Activated CD4-positive, alpha-beta T cell treated with anti-CD3 and anti-CD28 coated beads for 4 hours (primary cell): ENCODE measurements around the gene EPHA4.
"Not testable (repeated sequence)": the region's sequence is repeated elsewhere in the genome, so short reads cannot be mapped to it uniquely, and the experiment has no call there.

Source experiments
- DNase-seq, 2 donors: peaks; one replicate each; pipeline ENCODE4 v3.0.0-alpha.2; 2020

Gene EPHA4

DNA sequence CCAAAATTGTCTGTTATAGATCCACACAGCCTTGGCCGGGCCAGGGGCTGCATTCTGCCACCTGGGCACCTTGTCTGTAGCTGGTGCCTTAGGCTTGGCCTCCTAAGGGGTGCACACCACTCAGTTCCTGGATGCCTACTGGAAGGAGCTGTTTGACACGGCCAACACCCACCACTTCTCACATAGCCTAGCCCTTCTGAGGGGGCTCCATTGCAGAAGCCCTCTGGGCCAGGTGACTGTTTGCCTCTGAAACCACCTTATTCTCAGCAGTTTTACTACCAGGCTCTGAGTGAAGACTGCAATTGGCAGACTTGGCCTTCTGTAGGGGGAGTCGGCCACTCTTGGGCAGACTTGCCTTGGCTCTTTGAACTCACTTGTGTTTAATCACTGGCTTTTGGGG, 39.5 kb downstream of the EPHA4 start:
- no peak for DNase-seq

DNA sequence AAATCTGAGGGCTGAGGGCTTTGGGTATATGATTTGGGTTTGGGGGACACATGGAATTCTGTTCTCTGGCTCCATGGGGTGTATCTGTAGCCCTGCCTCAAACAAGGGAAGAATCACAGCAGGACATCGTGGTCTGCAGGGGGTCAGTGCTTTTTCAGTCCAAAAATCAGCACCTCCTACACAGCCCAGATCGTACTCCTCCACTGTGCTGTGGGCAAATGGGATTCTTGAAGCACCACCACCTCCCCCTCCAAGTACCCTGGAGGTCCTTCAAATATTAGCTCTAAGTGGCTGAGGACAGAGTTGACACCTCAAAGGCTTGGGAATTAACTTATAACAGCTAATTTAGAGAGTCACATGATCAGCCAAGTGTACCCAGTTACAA, 41.5 kb downstream of the EPHA4 start:
- DNase-seq = no peak

DNA sequence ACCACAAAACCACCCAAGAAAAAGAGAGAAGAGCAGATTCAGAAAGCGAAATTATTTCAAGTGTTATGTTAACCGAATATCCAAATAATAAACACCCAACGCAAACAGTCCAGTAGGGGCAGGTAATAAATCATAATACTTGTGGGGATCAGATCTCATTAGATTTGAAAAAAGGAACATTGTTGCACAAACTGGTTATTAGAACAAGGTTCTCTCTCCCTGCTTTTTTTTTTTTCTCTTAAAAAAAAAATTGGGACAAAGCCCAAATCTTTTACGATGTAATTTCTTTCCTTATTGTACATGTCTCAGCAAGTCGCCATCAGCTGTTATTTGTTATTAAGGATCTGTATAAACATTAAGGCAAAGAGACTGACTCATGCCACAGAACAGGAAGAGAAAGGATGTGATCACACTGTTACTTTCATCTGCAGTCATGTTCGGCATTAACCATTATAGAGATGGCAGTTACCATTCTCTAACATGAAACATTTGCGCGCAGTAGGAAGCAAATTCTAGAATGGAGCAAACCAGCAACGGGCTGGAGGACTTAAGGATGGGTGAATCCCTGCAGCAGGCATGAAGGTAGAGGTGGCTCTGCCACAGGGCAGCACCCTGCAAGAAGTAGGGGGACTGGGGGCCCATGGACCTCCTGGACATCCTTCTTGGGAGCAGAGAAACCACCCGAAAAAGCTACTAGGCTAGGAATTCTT, 42.0 kb downstream of the EPHA4 start:
- no peak for DNase-seq

DNA sequence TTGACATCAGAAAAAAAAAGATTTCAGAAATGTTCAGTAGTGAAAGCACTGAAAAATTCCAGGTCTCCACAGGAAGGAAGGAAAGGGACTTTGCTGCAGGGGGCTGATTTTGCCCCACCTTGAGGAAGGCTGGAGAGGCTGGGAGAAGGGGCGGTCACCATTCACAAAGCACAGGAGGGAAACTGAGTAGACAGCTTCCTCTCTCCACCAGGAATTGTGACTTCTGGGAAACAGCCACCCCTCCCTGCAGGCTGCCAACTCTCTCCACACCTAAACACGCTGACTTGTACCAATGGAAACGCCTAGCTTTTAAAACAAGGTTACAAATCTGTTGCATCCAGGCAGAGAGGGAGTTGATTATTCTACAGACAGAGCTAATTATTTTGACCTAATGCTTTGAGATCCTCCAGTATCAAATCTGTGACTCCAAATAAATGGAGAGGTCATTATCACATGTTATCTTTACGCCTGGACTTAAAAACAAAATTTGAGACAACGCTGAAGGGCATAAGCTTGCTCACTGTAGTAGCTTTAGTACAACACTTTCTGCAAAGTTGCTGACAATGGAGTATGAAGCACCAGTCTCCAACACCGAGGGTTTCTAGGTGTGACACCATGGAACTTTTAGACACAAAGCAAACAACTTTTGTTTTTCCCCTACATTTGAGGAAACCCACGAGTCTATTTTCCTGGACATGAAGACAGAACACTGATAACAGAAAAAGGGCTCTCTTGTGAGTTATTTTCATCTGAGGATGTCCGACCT, 42.7 kb downstream of the EPHA4 start:
- no peak for DNase-seq

DNA sequence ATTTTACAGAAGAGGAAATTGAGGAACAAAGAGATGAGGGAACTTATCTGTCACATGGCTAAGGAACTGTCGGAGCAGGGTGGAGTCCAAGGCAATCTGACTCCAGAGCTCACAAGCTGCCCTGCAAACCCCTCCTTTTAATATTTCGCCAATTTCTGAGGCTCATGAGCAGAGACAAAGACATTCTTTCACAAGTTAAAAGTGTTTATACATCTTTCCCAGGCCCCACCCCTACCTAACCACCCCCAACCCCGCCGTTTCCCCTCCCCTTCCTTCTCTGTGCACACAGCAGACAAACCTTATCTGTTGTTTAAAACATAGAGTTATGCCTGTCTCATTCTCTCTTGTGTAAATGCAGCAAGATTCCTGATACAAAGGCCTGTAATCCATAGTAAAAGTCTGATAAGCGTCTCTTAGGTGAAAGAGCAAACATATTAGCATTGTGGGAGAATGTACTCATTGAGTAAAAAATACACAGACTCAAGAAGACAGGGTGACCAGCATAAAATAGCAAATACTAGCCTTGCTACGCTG, 44.3 kb downstream of the EPHA4 start:
- peak in 1 of 2 donors; percentile 13 for DNase-seq

DNA sequence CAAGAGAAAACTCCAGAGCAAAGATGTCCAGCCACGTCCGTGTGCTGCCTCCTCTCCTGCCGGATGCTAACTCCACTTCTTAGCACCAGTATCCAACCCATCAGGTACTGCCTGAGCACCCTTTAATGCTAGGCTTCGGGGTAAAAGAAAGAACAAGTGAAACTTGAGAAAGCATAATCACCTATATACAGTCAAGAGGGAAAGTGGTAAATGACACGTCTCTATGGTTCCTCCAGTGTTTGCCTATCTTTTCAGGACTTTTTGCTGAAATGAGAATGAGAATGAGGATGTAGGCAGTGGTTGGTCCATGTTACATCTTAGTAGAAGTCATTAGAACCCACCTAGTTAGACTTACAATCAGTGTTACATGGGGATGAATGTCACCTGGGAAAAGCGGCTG, 47.9 kb downstream of the EPHA4 start:
- DNase-seq = no peak

DNA sequence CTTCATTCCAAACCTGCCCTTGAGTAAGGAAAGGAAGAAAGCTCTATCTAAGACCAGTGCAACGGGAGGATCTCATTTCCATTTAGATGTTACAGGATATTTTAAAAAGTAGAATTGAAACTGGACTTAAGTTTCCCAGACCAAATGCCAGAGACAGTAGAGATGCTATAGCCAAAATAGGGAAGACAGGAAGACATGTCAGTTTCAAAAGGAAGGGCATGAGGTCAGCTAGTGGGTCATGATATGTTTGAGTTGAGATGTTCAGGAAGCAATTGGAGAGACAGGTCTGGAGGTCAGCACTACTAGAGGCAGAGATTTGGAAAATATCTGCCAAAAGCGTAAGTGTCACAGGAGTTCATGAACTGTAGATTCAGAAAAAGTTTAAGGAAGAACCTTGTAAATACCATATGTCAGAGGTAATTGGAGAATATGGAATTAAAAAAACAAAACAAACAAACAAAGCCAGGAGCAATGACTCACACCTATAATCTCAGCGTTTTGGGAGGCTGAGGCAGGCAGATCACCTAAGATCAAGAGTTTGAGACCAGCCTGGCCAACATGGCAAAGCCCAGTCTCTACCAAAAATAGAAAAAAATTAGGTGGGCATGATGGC, 50.8 kb downstream of the EPHA4 start:
- DNase-seq = no peak

DNA sequence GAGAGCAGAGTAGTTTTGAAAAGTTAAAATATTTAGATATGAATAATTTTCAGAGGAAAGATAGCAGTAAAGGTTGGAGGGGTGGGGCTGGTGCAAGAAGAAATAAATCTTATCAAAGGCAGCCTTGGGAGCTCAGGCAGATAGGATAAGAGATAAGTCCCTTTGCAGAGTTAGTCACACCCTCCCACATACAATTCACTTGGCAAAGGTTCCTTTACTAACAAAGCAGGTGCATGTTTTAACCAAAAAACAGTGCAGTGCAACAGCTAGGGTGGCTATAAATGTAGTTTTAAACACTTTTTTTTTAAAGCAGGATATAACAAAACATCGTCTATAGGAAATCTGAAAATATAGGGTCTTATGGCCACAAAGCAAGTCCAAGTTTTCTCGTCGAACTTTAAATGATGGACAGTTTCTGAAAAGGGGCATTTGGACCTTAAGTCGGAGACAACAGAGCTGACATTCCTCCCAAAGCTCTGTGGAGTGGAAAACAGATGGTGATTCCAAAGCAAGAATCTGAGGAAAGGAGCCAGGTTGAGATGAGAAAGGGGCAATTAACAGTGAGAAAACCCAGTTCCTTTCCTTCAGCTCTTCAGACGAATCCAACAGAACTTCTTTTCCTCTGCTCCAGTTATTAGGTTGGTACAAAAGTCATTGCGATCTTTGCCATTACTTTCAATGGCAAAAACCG, 53.0 kb downstream of the EPHA4 start:
- DNase-seq = peak; percentile 3 to 19

DNA sequence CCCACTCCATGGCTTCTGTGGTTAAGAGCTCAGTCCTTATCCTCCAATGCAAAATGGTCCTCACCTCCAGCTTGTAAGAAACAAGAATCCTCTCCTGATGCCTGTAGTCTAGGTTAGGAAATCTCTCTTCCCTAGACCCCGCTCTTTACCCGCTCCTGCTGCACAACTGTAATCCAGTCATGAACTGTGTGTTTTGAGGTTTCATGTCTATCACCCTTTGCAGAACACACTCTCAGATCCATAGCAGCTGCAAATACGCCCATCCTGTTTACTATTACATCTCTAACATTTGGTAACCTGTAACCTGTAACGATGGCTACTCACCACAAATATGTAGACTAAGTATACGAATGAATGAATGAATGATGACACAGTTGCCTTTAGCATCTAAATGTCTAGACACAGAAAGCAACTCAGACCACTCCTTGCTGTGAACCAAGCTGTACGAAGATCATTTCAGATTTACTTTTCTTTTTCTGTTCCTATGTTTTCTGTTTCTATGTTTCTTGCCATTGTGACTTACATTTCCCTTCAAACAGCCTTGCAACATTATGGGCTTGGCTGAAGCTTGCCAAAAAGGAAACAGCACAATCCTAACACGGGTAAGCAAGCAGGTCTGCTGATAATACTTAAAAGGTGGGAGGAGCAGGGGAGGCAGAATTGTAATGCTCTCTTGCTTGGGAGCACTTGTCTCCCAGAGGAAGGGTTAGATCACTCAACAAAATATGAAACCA, 53.7 kb downstream of the EPHA4 start:
- DNase-seq = peak in 1 of 2 donors; percentile 9

DNA sequence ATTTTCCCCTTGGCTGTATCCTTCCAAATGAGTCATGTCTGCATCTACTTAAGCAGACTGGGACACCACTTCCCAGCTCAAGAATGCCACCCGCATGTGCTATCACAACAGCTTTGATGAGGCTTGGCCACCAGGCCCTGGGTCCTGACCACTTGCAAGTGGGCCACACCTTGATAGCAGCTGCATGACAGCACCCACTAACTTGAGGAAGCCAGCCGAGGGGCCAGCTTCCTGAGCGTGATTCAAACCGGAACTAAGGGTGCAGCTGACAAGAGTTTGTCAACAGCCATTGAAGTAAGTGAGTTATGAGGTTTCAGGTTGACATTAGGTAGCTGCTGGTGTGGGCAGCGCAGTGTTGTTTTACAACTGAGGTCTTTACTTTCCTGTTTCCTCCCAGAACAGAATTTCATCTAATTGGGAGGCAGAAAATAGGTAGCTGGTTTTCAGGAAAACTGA, 54.4 kb downstream of the EPHA4 start:
- peak; percentile 42 to 59 for DNase-seq

DNA sequence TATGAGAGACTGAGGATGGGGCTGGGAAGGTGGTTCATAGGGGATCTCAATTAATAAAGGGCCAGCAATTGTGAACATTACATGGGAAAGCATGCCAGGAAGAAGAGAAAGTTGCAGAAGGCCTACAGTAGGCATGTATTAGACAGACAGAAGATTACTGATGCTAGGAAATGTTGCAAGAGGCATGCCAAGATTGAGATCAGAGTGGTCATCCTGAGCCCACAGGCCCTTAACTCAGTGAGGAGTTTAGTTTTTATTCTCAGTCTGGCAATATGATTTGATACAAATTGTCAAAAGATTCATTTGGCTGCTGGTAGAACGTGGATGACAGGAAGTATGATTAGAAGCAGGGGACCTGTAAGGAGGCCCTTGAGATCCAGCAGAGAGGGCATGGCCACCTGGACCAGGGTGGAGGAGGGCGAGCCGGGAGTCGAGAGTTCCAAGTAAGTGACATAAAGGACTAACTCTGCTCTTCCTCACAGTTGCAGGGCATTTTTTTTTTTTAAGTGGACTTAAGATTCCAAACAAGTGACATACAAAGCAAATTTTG, 54.9 kb downstream of the EPHA4 start:
- no peak for DNase-seq

DNA sequence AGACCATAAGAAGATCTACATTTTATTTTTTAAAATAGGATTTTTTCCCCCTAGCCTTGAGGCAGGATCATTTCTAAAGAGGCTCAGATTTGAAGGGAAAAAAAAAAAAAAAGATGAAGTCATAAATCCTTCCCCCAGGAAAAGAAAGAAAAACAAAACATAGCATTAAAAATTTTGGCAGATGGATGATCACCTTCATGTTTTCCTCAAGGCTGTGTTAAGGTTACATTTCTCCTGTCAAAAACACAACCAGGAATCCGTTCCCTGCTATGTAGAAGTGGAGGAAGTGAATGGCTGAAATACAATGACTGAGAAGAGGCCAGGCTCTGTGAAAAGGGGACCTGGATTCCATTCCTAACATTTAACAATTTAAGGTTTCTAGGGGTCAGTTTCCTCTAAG, 56.2 kb downstream of the EPHA4 start:
- no peak for DNase-seq

DNA sequence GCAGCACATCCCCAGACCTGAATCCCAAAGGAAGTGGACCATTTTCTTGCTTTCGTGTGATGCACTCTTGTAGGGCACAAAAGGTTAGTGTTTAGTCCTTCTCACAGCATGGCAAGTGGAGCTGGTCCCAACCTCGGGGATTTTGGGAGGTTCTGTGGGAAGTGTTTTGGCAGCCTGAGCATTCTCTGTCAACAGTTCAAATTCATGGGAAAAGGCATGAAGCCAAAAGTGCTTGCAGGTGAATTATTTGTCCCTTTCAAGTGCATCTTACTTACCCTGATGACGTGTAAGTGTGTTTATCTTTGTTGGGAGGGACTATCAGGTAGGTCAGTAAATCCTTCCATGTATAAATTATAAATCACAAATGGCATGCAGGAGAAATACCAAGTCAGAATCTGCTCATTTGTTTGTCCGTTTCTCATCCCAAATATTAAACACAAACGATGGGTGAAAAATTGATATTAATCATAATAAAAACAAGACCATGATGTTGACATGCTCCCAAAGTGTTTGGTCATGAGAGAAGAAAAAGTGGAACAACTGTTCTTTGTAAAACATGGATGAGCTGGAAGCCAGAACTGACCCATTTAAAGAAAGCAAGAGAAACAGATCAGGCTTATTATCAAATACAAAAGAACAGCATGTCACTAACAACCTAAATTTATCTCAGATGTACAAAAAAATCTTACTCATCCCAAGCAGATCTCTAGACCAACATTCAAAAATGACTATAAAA, 57.6 kb downstream of the EPHA4 start:
- DNase-seq = no peak

DNA sequence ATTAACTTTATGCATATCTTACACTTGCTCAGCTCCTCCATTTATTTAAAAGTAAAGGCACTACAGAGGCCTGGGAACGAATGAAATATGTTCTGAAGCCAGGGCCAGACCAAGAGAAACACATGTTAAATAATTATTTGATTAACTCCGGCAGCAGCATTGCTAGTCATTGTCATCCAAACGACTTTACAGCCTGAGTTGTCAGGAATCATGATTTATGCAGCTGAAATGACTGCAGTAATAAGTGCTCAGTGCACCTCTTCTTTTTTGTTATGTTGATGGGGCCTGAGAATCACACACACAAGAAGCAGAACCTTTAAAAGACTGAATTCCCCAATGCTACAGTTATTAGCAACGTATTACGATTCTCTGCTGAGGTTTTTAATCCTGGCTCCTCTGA, 58.9 kb downstream of the EPHA4 start:
- no peak for DNase-seq

DNA sequence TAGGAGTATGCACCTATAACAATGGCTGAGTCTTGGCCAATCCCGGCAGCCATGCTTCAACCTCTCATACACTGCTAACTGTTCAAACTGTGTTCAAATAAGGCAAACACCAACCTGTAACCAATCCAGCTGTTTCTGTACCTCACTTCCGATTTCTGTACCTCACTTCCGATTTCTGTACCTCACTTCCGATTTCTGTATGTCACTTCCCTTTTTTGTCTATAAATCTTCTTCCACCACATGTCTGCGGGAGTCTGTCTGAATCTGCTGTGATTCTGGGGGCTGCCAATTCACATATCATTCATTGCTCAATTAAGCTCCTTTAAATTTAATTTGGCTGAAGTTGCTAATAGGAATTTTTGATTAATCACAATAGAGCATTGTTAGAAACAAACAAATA, 60.8 kb downstream of the EPHA4 start:
- DNase-seq = not testable (repeated sequence)

DNA sequence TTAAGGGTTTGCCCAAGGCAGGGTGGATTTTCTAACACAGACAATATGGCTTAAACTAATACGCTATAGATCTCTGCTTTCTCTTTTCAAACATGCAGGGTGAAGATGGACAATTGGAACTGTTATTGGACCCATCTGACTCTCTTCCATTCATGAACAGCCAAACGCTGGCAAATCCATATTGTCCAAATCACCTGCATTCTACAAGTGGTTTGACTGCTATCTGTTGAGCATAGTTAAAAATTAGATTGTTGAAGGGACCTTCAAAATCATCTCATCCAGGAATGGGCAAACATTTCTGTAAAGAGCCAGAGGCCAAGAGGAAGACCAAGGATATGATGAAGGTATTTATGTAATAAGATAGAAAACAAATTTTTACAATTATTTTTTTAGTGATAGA, 65.6 kb downstream of the EPHA4 start:
- no peak for DNase-seq

DNA sequence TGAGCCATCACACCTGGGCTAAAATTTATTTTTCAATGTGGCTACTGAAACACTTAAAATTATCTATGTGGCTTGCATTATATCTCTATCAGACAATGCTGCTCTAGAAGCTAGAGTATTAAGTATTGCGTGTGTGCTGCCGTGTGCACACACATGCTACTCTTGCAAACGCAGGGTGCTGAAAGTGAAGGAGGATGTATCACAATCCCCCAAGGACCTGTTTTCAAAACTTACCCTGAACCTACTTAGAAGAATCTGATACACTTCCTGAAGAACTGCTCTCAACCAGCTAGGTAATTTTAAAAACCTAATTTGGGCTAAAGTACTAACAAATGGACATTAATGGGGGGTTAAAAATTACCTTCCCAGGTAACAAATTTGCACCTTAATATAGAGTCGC, 66.5 kb downstream of the EPHA4 start:
- DNase-seq = no peak

DNA sequence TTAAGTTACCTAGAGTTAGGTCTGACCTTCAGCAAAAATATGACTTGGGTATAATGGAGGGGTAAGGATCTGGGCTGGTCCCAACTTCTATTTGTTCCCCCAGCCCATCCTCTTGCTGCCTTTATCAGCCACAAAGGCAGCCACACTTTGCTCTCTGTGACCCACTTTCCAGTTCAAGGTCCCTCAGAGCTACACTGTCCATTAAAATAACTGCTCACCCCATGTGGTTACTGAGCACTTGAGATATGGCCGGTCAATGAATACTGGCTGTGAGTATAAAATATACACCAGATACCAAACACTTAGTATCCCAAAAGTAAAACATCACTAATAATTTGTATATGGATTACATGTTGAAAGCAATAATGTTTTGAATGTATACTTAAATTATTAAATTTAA, 67.2 kb downstream of the EPHA4 start:
- DNase-seq = no peak

DNA sequence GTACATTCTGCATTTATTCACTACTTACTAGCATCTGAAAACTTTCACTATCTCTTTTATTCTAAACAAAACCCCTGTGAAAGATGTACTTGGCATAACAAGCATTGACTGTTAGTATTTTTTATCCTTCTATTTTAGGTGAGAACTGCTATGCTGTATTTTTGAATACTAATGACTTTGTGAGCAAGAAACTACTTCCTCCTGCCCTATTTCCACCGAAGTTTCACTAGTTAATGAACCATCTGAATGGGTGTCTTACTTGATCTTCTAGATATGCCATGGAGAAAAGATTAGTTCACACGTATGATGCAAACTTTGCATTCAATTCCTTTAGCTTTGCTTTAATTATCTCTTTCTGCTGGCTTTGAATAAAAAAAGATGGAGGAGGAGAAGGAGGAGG, 68.1 kb downstream of the EPHA4 start:
- DNase-seq = no peak

DNA sequence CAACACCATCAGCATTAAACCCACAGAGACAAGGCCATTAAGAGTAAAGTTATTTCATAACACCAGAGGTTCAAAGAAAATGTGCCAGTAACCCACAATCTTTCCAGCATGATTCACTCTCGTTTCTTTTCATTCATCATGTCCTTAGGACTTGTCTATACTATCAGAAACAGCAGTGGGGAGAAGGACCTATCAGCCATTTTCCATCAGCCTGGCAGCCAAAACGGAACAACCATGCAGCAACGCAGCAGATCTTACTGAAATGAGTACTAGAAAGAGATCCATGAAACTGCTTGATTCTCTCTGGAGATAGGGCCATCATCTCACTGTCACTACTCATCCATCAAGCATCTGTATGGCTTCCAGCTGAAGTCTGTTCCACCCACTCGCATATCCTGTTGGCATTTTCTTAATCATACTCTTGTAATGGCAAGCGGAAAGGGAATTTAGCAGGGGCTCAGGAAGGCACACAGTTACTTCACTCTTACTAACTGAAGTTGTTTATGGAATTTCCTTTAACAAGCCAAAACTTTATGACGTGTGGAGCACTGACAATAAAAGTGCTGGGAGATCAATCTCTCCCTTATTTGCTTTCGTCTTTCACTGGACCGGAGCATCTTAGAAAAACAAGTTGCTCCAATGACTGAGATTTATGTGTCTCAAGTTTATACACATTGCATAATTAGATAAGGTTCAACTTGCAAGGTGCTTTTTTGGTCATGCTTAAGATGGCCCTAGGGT, 69.7 kb downstream of the EPHA4 start:
- DNase-seq = no peak

DNA sequence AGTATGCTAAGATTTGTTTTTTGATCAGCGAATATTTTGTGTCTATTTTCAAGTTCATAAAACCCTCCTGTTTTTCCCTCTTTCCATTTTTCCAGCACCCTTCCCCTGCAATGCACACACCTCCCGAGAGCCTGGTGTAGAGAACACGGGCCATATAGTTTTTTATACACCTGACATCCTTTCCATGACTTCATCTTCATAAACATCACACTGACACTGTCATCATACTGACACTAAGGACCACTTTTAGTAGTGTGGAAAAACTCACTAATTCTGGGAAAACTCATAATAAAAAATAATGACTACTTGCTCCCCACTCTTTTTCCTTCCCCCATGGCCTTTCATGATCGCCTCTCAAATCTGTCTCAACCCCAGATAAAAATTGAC, 70.2 kb downstream of the EPHA4 start:
- DNase-seq = no peak
